ENCODE data around the gene TMC7.

DNA sequence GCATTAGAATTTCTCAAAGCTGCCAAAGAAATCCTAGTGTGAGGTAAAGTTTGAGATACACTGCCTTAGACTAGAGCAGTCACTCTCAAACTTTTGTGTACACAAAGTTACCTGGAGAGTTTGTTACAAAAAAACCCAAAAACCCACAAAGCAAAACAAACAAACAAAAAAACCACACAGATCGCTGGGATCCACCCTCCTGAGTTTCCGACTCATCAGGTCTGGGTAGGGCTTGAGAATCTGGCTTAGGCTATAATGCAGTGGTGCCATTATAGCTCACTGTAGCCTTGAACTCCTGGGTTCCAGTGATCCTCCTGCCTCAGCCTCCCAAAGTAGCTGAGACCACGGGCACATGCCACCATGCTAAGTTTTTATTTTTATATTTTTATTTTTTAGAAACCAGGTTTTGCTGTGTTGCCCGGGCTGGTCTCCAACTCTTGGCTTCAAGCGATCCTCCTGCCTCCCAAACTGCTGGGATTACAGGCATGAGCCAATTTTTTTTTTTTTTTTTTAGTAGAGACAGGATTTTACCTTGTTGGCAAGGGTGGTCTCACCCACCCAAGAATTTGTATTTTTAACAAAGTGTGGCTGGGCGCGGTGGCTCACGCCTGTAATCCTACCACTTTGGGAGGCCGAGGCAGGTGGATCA lies 35.2 kb upstream of the TMC7 start:
- TF ChIP-seq, protein P1, sequence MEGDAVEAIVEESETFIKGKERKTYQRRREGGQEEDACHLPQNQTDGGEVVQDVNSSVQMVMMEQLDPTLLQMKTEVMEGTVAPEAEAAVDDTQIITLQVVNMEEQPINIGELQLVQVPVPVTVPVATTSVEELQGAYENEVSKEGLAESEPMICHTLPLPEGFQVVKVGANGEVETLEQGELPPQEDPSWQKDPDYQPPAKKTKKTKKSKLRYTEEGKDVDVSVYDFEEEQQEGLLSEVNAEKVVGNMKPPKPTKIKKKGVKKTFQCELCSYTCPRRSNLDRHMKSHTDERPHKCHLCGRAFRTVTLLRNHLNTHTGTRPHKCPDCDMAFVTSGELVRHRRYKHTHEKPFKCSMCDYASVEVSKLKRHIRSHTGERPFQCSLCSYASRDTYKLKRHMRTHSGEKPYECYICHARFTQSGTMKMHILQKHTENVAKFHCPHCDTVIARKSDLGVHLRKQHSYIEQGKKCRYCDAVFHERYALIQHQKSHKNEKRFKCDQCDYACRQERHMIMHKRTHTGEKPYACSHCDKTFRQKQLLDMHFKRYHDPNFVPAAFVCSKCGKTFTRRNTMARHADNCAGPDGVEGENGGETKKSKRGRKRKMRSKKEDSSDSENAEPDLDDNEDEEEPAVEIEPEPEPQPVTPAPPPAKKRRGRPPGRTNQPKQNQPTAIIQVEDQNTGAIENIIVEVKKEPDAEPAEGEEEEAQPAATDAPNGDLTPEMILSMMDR (conservative IDR thresholded peaks at IDR 0.05; ENCODE audit: low read length) = no peak
- no peak for TF ChIP-seq EZH2phosphoT487 (IDR thresholded peaks at IDR 0.05; ENCODE audit: borderline replicate concordance)

All from Loucy (cell line).